Motor neuron (in vitro differentiated cells): ENCODE results near the gene EFNB1. TPM values are rescaled to one million over a fixed set of nuclear protein-coding genes. Genes with fewer than 3 reads are reported as not detected.
"Not testable (repeated sequence)": the region's sequence is repeated elsewhere in the genome, so short reads cannot be mapped to it uniquely, and the experiment has no call there.

Source experiments
- ATAC-seq, 8 experiments: fragments of 200-7000 bp; cut with Tn5 transposase; replicated peaks in 6 of 8; 2 replicates each; pipeline ENCODE4 v1.8.0; 2021; ENCODE audit warnings: mild to moderate bottlenecking in 8 of 8, moderate library complexity in 8 of 8
- H3K27ac ChIP-seq, 2 donors: fragments of 250-450 bp; sonication (Bioruptor Pico); 2 replicates each; pipeline ENCODE4 v1.9.0; 2021; ENCODE audit warnings: antibody characterized with exemption in 2 of 2, mild to moderate bottlenecking in 2 of 2, moderate library complexity in 1 of 2
- H3K4me1 ChIP-seq, 2 donors: fragments of 250-450 bp; sonication (Bioruptor Pico); replicated peaks in 1 of 2; 2 replicates each; pipeline ENCODE4 v1.6.1; 2021; ENCODE audit warnings: antibody characterized with exemption in 2 of 2, mild to moderate bottlenecking in 2 of 2, moderate library complexity in 1 of 2
- H3K4me3 ChIP-seq, 5 donors: fragments of 250-450 bp; sonication (Bioruptor Pico); 2 replicates each; pipeline ENCODE4 v1.9.0; 2021; ENCODE audit warnings: antibody characterized with exemption in 5 of 5, mild to moderate bottlenecking in 5 of 5, moderate library complexity in 4 of 5
- WGBS, 10 experiments: fragments of 450-650 bp; shearing (Covaris generic); methylation state at CpG; one replicate each; pipeline ENCODE4 v1.0.0; 2022; 5-methylcytosine and 5-hydroxymethylcytosine counted together
- in situ Hi-C, 9 experiments: fragments of 400-800 bp; cut with MboI; loops; one replicate each; pipeline ENCODE4 v1.15.0; 2021; ENCODE audit warnings: low sequenced_read_pairs in 9 of 9, low pct_unique_long_range_greater_than_20kb in 2 of 9; ENCODE audit not compliant: unreplicated experiment in 9 of 9
- total RNA-seq, 8 experiments: library from RNA; unstranded; fragments of 300-600 nt; gene quantifications; 2 replicates each; pipeline versions ENCODE4 v1.2.3 to v1.2.4, GENCODE V29; 2022

EFNB1 gene
- 10 to 100 TPM; 10.2 to 57.1 (median 39.2) TPM for total RNA-seq

- in situ Hi-C loops: loop anchor here in 8 of 9 experiments (10.0 to 25.0 kb wide), 5 partner anchors 183 to 458 kb away; no protein-coding TSS in a partner anchor
- WGBS, 10 experiments: 34 to 40% methylated on average over 2 to 31 of the region's 82 CpGs; no CpG with 5 or more reads in 8 of the 10 experiments
- peak within 1 kb of the TSS; percentile 51 to 70 (median 66) for H3K4me3 ChIP-seq
- peaks cover 4 to 7% of the 10 kb centered on the region in 2 donors for H3K4me1 ChIP-seq
- peak within 1 kb of the TSS; percentile 74 to 76 for H3K27ac ChIP-seq
- ATAC-seq: peak; percentile 70 to 89 (median 86)
Observed at GRCh38 chrX:68828740-68829581, at the start of gene EFNB1. Gene EFNB1, plus strand, starts transcription at chrX:68829021. Its CDS starts 756 bp downstream, at chrX:68829777.

GRCh38 chrX:68781295-68781694 lies 47.5 kb upstream of the EFNB1 start:
- H3K4me1 ChIP-seq, H3K4me3 ChIP-seq, ATAC-seq, in situ Hi-C loops, H3K27ac ChIP-seq: not testable (repeated sequence)
- 63 to 100% (median 80%) methylated on average over 1 to 3 of the region's 4 CpGs; no CpG with 5 or more reads in 6 of the 10 experiments for WGBS, 10 experiments

GRCh38 chrX:68784816-68785215 lies 44.0 kb upstream of the EFNB1 start:
- 56 to 100% (median 98%) methylated on average over 2 to 10 of the region's 10 CpGs; no CpG with 5 or more reads in 6 of the 10 experiments for WGBS, 10 experiments
- in situ Hi-C loops: no loop called here

GRCh38 chrX:68786581-68786980 lies 42.2 kb upstream of the EFNB1 start:
- H3K4me1 ChIP-seq, H3K4me3 ChIP-seq, ATAC-seq, in situ Hi-C loops, H3K27ac ChIP-seq: not testable (repeated sequence)
- no CpG with 5 or more reads among the region's 4 CpGs for WGBS, 10 experiments

More at GRCh38 chrX:68784816-68785215, 44.0 kb upstream of the EFNB1 start:
- ATAC-seq: no peak
- no peak overlapping the region for H3K4me3 ChIP-seq
- no peaks in the 10 kb centered on the region for H3K4me1 ChIP-seq
- H3K27ac ChIP-seq: no peak overlapping the region

- Histone ChIP-seq H3K4me1 (no peaks in the 10 kb centered on the region), H3K27ac (no peak overlapping the region), H3K4me3 (no peak overlapping the region)
- in situ Hi-C loops: no loop called here
- 63% methylated on average over 1 of the region's 3 CpGs; no CpG with 5 or more reads in 9 of the 10 experiments for WGBS, 10 experiments
- no peak for ATAC-seq
Observed at GRCh38 chrX:68789966-68790365, 38.9 kb upstream of the EFNB1 start.

DNA sequence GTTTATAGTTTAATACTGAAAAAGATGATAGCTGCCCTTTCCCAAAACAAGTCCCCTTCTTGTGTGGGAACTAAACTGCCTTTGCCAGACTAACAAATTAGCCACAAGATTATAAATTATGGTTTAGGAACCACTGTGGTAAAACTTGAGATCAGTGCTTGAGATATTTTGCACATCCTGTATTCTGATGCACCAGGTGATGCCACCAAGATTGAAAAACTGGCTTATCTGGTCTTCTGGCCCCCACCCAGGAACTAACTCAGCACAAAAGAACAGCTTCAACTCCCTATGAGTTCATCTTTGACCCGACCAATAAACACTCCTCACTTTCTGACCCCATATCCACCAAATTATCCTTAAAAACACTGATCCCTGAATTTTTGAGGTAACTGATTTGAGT lies 36.7 kb upstream of the EFNB1 start:
- Histone ChIP-seq H3K27ac (no peak overlapping the region), H3K4me1 (no peaks in the 10 kb centered on the region), H3K4me3 (no peak overlapping the region)
- in situ Hi-C loops: no loop called here
- WGBS, 10 experiments: no CpG with 5 or more reads among the region's 1 CpG
- no peak for ATAC-seq

DNA sequence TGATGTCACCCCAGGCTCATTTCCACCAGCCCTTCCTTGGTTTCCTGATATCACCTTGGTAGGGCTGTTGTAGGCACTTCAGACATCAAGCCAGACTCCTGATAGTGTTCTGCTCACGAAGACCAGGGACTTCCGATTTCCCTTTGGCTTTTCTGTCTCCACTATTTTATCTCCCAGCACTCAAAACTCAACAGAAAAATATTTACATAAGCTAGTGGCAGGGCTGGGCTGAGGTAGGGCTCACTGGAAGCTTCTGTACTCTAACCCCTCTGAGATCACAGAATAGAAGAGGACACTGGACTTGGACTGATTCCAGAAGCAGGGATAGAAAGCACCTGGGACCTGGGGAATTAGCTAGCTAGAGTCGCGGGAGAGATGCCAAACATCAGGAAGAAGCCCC lies 34.4 kb upstream of the EFNB1 start:
- in situ Hi-C loops: no loop called here
- no peaks in the 10 kb centered on the region for H3K4me1 ChIP-seq
- H3K4me3 ChIP-seq: no peak overlapping the region
- ATAC-seq: no peak
- WGBS, 10 experiments: 80% methylated on average over 1 of the region's 4 CpGs; no CpG with 5 or more reads in 8 of the 10 experiments
- H3K27ac ChIP-seq: no peak overlapping the region

GRCh38 chrX:68795741-68796140 lies 33.1 kb upstream of the EFNB1 start:
- ATAC-seq: no peak
- in situ Hi-C loops: no loop called here
- 10 to 70% methylated on average over 2 of the region's 3 CpGs; no CpG with 5 or more reads in 8 of the 10 experiments for WGBS, 10 experiments
- H3K27ac ChIP-seq: no peak overlapping the region
- no peaks in the 10 kb centered on the region for H3K4me1 ChIP-seq
- no peak overlapping the region for H3K4me3 ChIP-seq

GRCh38 chrX:68798400-68798799 lies 30.4 kb upstream of the EFNB1 start:
- in situ Hi-C loops, H3K4me1 ChIP-seq, H3K27ac ChIP-seq, ATAC-seq, H3K4me3 ChIP-seq: not testable (repeated sequence)

- H3K4me3 ChIP-seq: no peak overlapping the region
- in situ Hi-C loops: loop anchor here in 2 of 9 experiments (25.0 kb wide), 2 partner anchors 290 to 585 kb away; no protein-coding TSS in a partner anchor
- no peaks in the 10 kb centered on the region for H3K4me1 ChIP-seq
- no peak overlapping the region for H3K27ac ChIP-seq
- ATAC-seq: no peak
- WGBS, 10 experiments: 0 to 100% (median 68%) methylated on average over 1 to 3 of the region's 4 CpGs; no CpG with 5 or more reads in 3 of the 10 experiments
Observed at GRCh38 chrX:68801737-68802290, 27.0 kb upstream of the EFNB1 start.

DNA sequence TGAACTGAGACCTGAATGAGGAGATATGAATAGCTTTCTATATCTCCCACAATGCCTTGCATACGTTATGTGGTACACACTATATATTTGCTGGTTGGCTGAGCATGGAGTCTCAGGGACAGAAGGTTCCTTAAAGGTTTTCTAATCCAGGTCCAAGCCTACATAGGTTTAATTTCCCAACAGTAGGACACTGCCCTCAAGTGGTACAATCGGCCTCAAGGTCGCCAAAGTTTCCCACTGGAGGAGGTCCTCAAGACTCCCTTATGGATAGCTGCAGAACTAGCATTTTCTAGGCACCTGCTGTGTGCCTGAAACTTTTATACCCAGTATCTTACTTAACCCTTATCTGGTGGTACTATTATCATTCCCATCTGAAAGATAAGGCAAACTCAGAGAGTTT lies 21.0 kb upstream of the EFNB1 start:
- in situ Hi-C loops: loop anchor here in 2 of 9 experiments (25.0 kb wide), 2 partner anchors 296 to 579 kb away; no protein-coding TSS in a partner anchor

DNA sequence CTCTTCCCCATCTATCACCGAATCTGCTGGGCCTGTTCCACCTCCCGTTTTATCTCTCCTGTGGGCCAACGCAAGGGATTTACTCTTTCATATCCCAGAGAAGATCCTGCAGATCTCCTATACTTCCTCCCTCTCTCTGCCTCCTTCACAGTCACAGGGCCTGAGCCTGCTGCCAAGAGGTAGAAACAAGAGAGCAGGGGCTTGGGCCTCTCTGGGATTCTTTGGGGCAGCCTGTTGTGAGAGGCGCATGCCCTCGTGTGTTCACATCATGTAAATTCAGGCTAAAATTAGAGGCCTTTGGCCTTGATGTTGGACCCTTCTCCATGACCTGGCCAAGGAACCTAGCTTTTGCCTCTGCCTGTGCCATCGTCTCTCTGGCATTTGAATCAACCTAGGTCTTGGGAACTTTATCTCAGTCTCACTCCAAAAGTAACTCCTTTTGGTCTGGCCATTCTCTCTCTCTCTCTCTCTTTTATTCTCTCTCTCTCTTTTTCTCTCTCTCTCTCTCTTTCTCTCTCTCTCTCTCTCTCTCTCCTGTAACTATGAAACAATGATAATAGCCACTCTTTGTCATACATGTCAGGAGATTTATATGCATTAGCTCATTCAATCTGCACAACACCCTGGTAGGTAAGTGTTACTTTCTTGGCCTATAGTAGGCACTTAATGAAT lies 20.0 kb upstream of the EFNB1 start:
- Histone ChIP-seq H3K27ac (no peak overlapping the region), H3K4me1 (no peaks in the 10 kb centered on the region), H3K4me3 (no peak overlapping the region)
- in situ Hi-C loops: loop anchor here in 2 of 9 experiments (25.0 kb wide), 2 partner anchors 297 to 578 kb away; no protein-coding TSS in a partner anchor
- peak in 5 of 8 experiments; percentile 22 to 65 (median 45) for ATAC-seq
- 0 to 50% (median 14%) methylated on average over 1 of the region's 6 CpGs; no CpG with 5 or more reads in 5 of the 10 experiments for WGBS, 10 experiments

More for the DNA sequence above, 21.0 kb upstream of the EFNB1 start:
- ATAC-seq: peak in 3 of 8 experiments; percentile 37 to 62 (median 60)
- H3K27ac ChIP-seq: no peak overlapping the region
- WGBS, 10 experiments: 0 to 37% methylated on average over 1 to 3 of the region's 3 CpGs; no CpG with 5 or more reads in 8 of the 10 experiments
- no peaks in the 10 kb centered on the region for H3K4me1 ChIP-seq
- no peak overlapping the region for H3K4me3 ChIP-seq
